ENCODE results near the gene PTGR1. TPM values are rescaled to one million over a fixed set of nuclear protein-coding genes. Genes with fewer than 3 reads are reported as not detected.
A peak's percentile ranks its signal among the peaks of the same experiment; 100 is the strongest.
"Not testable (repeated sequence)": the region's sequence is repeated elsewhere in the genome, so short reads cannot be mapped to it uniquely, and the experiment has no call there.

PTGR1 gene
- total and polyA plus RNA-seq, 2 donors (not counting 3 experiments of a cell fraction or from before 2014, with no cell fraction given), result 70.3 to 79.1 TPM

- Histone ChIP-seq H3K79me2 (ENCODE audit: control insufficient read depth, insufficient read depth, low read length) (no peaks in the 10 kb centered on the region), H3K36me3 (ENCODE audit: control insufficient read depth in 2 of 2, extremely low read depth in 1 of 2, insufficient read depth in 2 of 2, low read length in 2 of 2) (no peaks in the 10 kb centered on the region), H3K27me3 (ENCODE audit: control insufficient read depth in 2 of 2, insufficient read depth in 2 of 2, low read length in 2 of 2) (no peaks in the 10 kb centered on the region), H3K9me1 (replicated peaks; ENCODE audit: control insufficient read depth, extremely low read depth, insufficient read depth, low read length) (no peaks in the 10 kb centered on the region), H3K4me3 (replicated peaks in 1 of 3; ENCODE audit: insufficient read depth in 1 of 3, low read depth in 1 of 3, low read length in 3 of 3) (no peak overlapping the region), H3K4me1 (ENCODE audit: control insufficient read depth, extremely low read depth, insufficient read depth, low read length) (peaks cover 4% of the 10 kb centered on the region), H3K9me3 (replicated peaks; ENCODE audit: control insufficient read depth, insufficient read depth, low read length) (no peaks in the 10 kb centered on the region), H3K4me2 (ENCODE audit: insufficient read depth, low read length) (no peak overlapping the region), H3K27ac (ENCODE audit: insufficient read depth, low read depth, low read length) (no peak overlapping the region), H2AFZ (ENCODE audit: low read depth, low read length) (no peak overlapping the region), H4K20me1 (replicated peaks; ENCODE audit: control insufficient read depth, extremely low read depth, insufficient read depth, low read length) (no peaks in the 10 kb centered on the region), H3K9ac (replicated peaks; ENCODE audit: extremely low read depth, insufficient read depth, low read length) (no peak overlapping the region)
- POLR2A ChIA-PET, result interaction anchor here (0.9 to 1.4 kb wide), 3 partner anchors 9 to 25 kb away, joined by 4 to 6 read pairs (median 6); partner anchors contain the start of genes DNAJC25 and PTGR1
- DNase-seq (ENCODE audit: low read depth, low spot score), result peak; percentile 68
- TF ChIP-seq CTCF (IDR thresholded peaks at IDR 0.05; ENCODE audit: extremely low read depth in 1 of 2, insufficient read depth in 1 of 2, low read depth in 1 of 2, low read length in 2 of 2) (peak; percentile 77 to 91), MYC (IDR thresholded peaks at IDR 0.05; ENCODE audit: low read depth, low read length) (no peak), JUN (IDR thresholded peaks at IDR 0.05; ENCODE audit: borderline replicate concordance, insufficient read depth, insufficient read length, low read depth) (no peak)
- peak; percentile 80 for FAIRE-seq
- intact Hi-C loops (cut with micrococcal nuclease), result loop anchor here (1.0 kb wide), 1 partner anchor 24 kb away; no protein-coding TSS in a partner anchor
- no TSS peak for BruUV-seq (replicated peaks)
- dilution Hi-C loops (cut with MboI; ENCODE audit: extremely low pct_ligation_motif_present, low sequenced_read_pairs), result no loop called here
- CTCF ChIA-PET, result interaction anchor here (0.6 to 4.1 kb wide), 25 partner anchors 9 to 738 kb away, joined by 3 to 221 read pairs (median 5); partner anchors contain the start of genes DNAJC25, GNG10, PTGR1 and ZNF483
These were observed 22.5 kb upstream of the PTGR1 start for GRCh38 chr9:111621895-111622480.

GRCh38 chr9:111617349-111617748 lies 17.9 kb upstream of the PTGR1 start:
- FAIRE-seq; dilution Hi-C loops (cut with MboI; ENCODE audit: extremely low pct_ligation_motif_present, low sequenced_read_pairs); CTCF ChIA-PET; H3K4me2 ChIP-seq (ENCODE audit: insufficient read depth, low read length); H2AFZ ChIP-seq (ENCODE audit: low read depth, low read length); H4K20me1 ChIP-seq (replicated peaks; ENCODE audit: control insufficient read depth, extremely low read depth, insufficient read depth, low read length); H3K27me3 ChIP-seq (ENCODE audit: control insufficient read depth in 2 of 2, insufficient read depth in 2 of 2, low read length in 2 of 2); BruUV-seq (replicated peaks); H3K36me3 ChIP-seq (ENCODE audit: control insufficient read depth in 2 of 2, extremely low read depth in 1 of 2, insufficient read depth in 2 of 2, low read length in 2 of 2); H3K4me3 ChIP-seq (replicated peaks in 1 of 3; ENCODE audit: insufficient read depth in 1 of 3, low read depth in 1 of 3, low read length in 3 of 3); DNase-seq (ENCODE audit: low read depth, low spot score); H3K79me2 ChIP-seq (ENCODE audit: control insufficient read depth, insufficient read depth, low read length); H3K27ac ChIP-seq (ENCODE audit: insufficient read depth, low read depth, low read length); POLR2A ChIA-PET; H3K9me1 ChIP-seq (replicated peaks; ENCODE audit: control insufficient read depth, extremely low read depth, insufficient read depth, low read length); H3K9me3 ChIP-seq (replicated peaks; ENCODE audit: control insufficient read depth, insufficient read depth, low read length); H3K4me1 ChIP-seq (ENCODE audit: control insufficient read depth, extremely low read depth, insufficient read depth, low read length); H3K9ac ChIP-seq (replicated peaks; ENCODE audit: extremely low read depth, insufficient read depth, low read length); intact Hi-C loops (cut with micrococcal nuclease): not testable (repeated sequence)

Measured in endothelial cell of umbilical vein (primary cell).